Erythroblast (primary cell): ENCODE data around the gene ADCK1.

Experiments used
- GATA1 ChIP-seq: IDR thresholded peaks from 2 replicates; pipeline ENCODE4 v1.6.1; 2011; ENCODE audit warnings: low read depth, mild to moderate bottlenecking, control low read depth, low read length, moderate library complexity
- POLR2A ChIP-seq: IDR thresholded peaks from 2 replicates; pipeline ENCODE4 v1.6.1; 2011; ENCODE audit warnings: mild to moderate bottlenecking, low read length

- no peak for TF ChIP-seq POLR2A
- no peak for TF ChIP-seq GATA1
Measured at GRCh38 chr14:77763978-77764377, 35.9 kb upstream of the ADCK1 start.
